ENCODE measurements around the gene GABBR2. TPM values are rescaled to one million over a fixed set of nuclear protein-coding genes. Genes with fewer than 3 reads are reported as not detected.
A peak's percentile ranks its signal among the peaks of the same experiment; 100 is the strongest.

Gene GABBR2
- total RNA-seq, 1 donor from 2014 or later = 0.84 TPM

DNA sequence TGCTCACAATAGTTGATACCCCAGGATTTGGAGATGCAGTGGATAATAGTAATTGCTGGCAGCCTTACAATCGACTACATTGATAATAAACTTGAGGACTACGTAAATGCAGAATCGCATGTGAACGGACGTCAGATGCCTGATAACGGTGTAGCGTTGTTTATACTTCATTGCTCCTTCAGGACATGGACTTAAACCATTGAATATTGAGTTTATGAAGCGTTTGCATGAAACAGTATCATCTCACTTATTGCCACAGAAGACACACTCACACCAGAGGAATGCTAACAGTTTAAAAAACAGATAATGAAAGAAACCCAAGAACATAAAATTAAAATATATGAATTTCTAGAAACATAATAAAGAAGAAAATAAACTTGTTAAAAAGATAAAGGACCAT, 101.6 kb downstream of the GABBR2 start:
- no peak for ATAC-seq
- no peak overlapping the region for H3K27ac ChIP-seq
- DNase-seq = no peak
- no peaks in the 10 kb centered on the region for H3K27me3 ChIP-seq
- H3K9me3 ChIP-seq = no peaks in the 10 kb centered on the region
- no peaks in the 10 kb centered on the region for H3K36me3 ChIP-seq
- TF ChIP-seq, protein P1, sequence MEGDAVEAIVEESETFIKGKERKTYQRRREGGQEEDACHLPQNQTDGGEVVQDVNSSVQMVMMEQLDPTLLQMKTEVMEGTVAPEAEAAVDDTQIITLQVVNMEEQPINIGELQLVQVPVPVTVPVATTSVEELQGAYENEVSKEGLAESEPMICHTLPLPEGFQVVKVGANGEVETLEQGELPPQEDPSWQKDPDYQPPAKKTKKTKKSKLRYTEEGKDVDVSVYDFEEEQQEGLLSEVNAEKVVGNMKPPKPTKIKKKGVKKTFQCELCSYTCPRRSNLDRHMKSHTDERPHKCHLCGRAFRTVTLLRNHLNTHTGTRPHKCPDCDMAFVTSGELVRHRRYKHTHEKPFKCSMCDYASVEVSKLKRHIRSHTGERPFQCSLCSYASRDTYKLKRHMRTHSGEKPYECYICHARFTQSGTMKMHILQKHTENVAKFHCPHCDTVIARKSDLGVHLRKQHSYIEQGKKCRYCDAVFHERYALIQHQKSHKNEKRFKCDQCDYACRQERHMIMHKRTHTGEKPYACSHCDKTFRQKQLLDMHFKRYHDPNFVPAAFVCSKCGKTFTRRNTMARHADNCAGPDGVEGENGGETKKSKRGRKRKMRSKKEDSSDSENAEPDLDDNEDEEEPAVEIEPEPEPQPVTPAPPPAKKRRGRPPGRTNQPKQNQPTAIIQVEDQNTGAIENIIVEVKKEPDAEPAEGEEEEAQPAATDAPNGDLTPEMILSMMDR (IDR thresholded peaks at IDR 0.05) = no peak
- no peaks in the 10 kb centered on the region for H3K4me1 ChIP-seq
- intact Hi-C loops (cut with DNase I) = no loop called here
- no peak overlapping the region for H3K4me3 ChIP-seq

DNA sequence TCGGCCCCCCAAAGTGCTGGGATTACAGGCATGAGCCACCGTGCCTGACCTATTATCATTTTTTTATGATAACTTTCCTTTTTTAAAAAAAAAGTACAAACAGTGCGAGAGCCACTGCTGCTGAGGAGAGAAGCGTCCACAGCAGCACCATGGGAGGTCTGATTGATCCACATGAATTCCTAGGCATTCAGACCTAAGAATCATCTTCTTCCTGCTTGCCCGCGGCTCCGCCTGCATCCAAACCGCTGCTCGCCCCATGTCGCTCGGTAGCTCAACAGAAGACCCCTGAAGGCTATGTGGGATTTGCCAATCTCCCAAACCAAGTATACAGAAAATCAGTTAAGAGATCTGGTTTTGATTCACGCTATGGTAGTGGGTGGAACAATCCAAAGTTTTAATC, 102.0 kb downstream of the GABBR2 start:
- Histone ChIP-seq H3K27ac (no peak overlapping the region), H3K9me3 (no peaks in the 10 kb centered on the region), H3K27me3 (no peaks in the 10 kb centered on the region), H3K4me1 (no peaks in the 10 kb centered on the region), H3K4me3 (no peak overlapping the region), H3K36me3 (no peaks in the 10 kb centered on the region)
- ATAC-seq (no peak), DNase-seq (no peak)
- intact Hi-C loops (cut with DNase I) = no loop called here
- TF ChIP-seq, protein P1 (IDR thresholded peaks at IDR 0.05) = no peak

DNA sequence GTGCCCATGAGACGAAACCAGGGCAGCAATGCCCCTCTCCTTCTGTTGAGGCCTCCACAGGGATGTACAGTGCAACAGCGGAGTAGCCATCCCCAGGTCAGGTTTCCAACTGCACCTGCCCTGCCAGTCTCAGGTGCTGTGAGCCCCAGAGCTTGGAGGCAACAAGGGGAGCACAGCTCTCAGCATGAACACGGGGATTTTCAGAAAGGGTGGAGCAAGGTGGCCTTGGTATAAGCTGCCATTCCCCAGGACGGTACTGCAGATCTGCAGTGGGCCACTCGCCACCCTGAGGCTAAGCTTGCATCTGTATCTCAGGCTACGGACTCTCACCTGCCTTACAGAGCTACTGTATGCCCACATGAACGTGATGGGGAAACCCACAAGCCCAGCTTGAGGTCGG, 103.6 kb downstream of the GABBR2 start:
- Histone ChIP-seq H3K36me3 (no peaks in the 10 kb centered on the region), H3K27me3 (no peaks in the 10 kb centered on the region), H3K9me3 (no peaks in the 10 kb centered on the region), H3K4me1 (no peaks in the 10 kb centered on the region), H3K27ac (no peak overlapping the region), H3K4me3 (no peak overlapping the region)
- ATAC-seq (peak; percentile 33), DNase-seq (no peak)
- intact Hi-C loops (cut with DNase I) = no loop called here
- TF ChIP-seq, protein P1 (IDR thresholded peaks at IDR 0.05) = no peak

DNA sequence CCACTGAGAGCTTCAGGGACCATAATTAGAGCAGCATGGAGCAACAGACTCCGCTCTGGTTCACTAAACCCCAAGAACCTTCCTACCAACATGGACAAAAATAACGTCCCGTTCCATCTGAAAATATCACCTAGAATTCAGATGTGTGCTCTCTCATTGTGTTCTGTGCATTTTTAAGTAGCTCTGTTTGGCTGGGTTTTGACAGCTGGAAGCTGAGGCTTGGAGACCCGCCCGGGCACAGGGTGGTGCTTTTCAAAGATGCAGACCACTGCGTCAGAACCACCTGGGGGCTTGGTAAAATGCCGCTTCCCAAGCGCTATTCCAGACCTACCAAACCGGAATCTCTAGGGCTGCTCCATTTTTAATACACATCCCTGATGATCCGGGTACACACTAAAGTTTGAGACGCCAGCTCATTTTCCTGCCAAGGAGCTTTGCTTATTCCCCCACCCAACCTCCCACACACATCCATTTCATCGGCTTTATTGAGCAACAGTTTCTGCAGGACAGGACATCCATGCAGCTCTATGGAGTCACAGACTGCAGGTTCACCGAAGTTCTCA, 104.8 kb downstream of the GABBR2 start:
- ATAC-seq (no peak), DNase-seq (no peak)
- no peak overlapping the region for H3K4me3 ChIP-seq

DNA sequence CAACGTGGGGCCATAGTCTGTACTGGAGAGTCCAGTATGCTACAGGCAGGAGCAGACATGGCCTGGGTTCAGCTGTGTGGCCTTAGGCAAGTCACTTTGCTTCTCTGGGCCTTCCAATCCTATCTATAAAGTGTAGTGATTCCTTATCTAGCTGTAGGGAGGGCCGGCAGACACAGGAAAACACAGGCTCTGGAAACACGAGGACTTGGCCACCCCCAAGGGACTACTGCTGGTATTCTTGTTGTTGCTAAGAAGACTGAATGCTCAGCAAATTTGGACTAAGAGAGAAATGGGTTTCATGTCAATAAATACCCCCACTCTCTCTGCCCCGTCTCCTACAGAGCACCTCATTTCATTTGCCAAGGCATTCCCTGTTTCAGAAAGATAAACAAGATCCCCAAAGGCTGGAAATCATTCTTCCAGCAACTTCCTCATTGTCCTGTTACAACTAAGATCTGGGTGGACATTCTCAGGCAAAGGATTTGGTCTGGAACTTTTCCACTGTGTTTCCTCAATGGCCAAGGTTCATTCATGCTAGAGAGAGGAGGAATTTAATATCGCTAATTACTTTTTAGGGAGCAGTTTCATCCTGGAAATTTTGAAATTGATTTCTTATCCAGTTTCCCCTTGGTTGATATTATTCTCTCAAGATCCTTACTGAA, 105.8 kb downstream of the GABBR2 start:
- Histone ChIP-seq H3K9me3 (no peaks in the 10 kb centered on the region), H3K4me1 (no peaks in the 10 kb centered on the region), H3K27me3 (no peaks in the 10 kb centered on the region), H3K36me3 (no peaks in the 10 kb centered on the region), H3K4me3 (no peak overlapping the region), H3K27ac (no peak overlapping the region)
- DNase-seq (no peak), ATAC-seq (no peak)
- intact Hi-C loops (cut with DNase I) = no loop called here
- TF ChIP-seq, protein P1 (IDR thresholded peaks at IDR 0.05) = no peak

More for the DNA sequence above, 104.8 kb downstream of the GABBR2 start:
- Histone ChIP-seq H3K36me3 (no peaks in the 10 kb centered on the region), H3K9me3 (no peaks in the 10 kb centered on the region), H3K27ac (no peak overlapping the region), H3K27me3 (no peaks in the 10 kb centered on the region), H3K4me1 (no peaks in the 10 kb centered on the region)
- intact Hi-C loops (cut with DNase I) = no loop called here
- TF ChIP-seq, protein P1 (IDR thresholded peaks at IDR 0.05) = no peak
